ENCODE data around the gene CT45A1.
"Not testable (repeated sequence)": the region's sequence is repeated elsewhere in the genome, so short reads cannot be mapped to it uniquely, and the experiment has no call there.

The CT45A1 gene, protein sequence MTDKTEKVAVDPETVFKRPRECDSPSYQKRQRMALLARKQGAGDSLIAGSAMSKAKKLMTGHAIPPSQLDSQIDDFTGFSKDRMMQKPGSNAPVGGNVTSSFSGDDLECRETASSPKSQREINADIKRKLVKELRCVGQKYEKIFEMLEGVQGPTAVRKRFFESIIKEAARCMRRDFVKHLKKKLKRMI

DNA sequence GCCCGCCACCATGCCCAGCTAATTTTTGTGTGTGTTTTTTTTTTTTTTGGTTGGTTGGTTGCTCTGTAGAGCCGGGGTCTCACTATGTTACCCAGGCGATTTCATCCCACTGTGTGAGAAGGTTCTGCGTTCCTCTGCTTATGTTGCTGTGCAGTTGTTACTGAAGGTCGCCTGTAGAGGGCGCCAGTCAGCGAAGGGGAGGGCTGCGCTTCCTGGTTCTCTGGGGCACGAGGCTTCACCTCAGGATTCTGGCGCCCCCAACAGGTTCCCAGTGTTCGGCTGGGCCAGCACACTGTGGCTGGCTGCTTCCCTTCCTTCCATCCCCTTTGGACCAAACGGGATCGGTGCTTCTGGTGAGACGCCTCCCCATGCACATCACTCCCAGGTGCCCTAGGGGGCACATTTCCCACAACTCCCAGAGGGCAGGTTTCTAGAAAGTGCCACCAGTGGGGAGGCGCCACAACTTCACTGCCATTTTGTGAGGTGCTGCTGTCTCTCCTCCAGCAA lies at the start of gene CT45A1:
Gene CT45A1, plus strand, starts transcription at position 457 of the 507 bp plus-strand sequence. CDS start 5,302 bp downstream, outside the sequence.
- not testable (repeated sequence) for H3K9ac ChIP-seq (ENCODE audit: low read length); H3K4me1 ChIP-seq (ENCODE audit: insufficient read depth, low read length); H3K27ac ChIP-seq (ENCODE audit: low read depth, low read length); H3K36me3 ChIP-seq (ENCODE audit: insufficient read depth, low read length); H3K9me3 ChIP-seq (ENCODE audit: low read length); H3K4me3 ChIP-seq (ENCODE audit: low read depth in 1 of 2, low read length in 2 of 2); H3K27me3 ChIP-seq (ENCODE audit: control insufficient read depth in 1 of 2, insufficient read depth in 2 of 2, low read length in 2 of 2)

DNA sequence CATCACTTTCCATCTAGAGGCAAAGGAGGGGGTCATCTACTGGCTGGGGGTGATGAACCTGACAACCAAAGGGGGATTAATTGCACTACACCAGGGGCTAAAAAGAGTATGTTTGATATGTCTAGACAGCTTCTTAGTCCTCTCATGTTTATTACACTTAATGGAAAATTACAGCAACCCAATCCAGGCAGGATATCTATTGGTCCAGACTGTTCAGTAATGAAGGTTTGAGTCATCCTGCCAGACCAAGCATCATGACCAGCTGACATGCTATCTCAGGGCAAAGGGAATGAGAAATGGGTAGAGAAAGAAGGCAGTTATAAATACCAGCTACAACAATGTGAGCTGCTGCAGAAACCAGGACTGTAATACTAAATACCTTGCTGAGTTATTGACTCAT lies 40.5 kb upstream of the CT45A1 start:
- H3K9ac ChIP-seq (ENCODE audit: low read length); H3K9me3 ChIP-seq (ENCODE audit: low read length); H3K36me3 ChIP-seq (ENCODE audit: insufficient read depth, low read length); H3K4me1 ChIP-seq (ENCODE audit: insufficient read depth, low read length); H3K27me3 ChIP-seq (ENCODE audit: control insufficient read depth in 1 of 2, insufficient read depth in 2 of 2, low read length in 2 of 2); H3K27ac ChIP-seq (ENCODE audit: low read depth, low read length); H3K4me3 ChIP-seq (ENCODE audit: low read depth in 1 of 2, low read length in 2 of 2): not testable (repeated sequence)

DNA sequence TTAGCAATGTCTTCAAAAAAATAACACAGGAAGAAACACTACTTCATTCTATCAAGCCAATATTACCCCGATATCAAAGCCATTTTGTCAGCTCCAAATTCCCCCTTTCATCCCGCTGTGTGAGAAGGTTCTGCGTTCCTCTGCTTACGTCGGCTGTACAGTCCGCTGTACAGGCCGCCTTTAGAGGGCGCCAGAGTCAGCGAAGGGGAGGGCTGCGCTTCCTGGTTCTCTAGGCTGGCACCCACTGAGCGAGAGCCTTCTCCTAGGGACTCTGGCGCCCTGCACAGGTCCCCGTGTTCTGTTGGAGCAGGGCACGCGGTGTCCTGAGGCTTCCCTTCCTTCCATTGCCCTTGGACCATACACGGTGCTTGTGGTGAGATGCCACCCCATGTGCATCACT lies 25.3 kb upstream of the CT45A1 start:
- Histone ChIP-seq H3K9me3 (ENCODE audit: low read length) (peaks cover 4% of the 10 kb centered on the region), H3K27ac (ENCODE audit: low read depth, low read length) (no peak overlapping the region), H3K4me3 (ENCODE audit: low read depth in 1 of 2, low read length in 2 of 2) (no peak overlapping the region), H3K4me1 (ENCODE audit: insufficient read depth, low read length) (no peaks in the 10 kb centered on the region), H3K9ac (ENCODE audit: low read length) (no peak overlapping the region), H3K27me3 (ENCODE audit: control insufficient read depth in 1 of 2, insufficient read depth in 2 of 2, low read length in 2 of 2) (no peaks in the 10 kb centered on the region), H3K36me3 (ENCODE audit: insufficient read depth, low read length) (no peaks in the 10 kb centered on the region)

DNA sequence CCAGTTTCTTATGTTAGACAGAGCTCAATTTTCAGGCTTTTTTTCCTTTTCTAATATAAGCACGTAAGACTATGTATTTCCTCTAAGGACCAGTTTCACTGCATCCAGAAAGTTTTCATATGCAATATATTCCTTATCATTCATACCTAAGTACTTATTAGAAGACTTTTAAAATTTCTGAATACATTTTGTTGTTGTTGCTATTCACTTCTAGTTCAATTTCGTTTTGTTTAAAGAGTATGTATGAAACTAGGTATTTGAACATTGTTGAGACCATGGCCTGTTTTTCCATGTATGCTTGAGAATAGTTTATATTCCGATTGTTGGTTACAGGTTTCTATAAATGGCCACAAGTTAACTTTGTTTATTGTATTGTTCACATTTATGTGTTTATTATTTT lies 18.0 kb upstream of the CT45A1 start:
- no peaks in the 10 kb centered on the region for H3K36me3 ChIP-seq (ENCODE audit: insufficient read depth, low read length)
- peaks cover 0 to 4% of the 10 kb centered on the region in 2 donors for H3K27me3 ChIP-seq (ENCODE audit: control insufficient read depth in 1 of 2, insufficient read depth in 2 of 2, low read length in 2 of 2)
- no peaks in the 10 kb centered on the region for H3K9me3 ChIP-seq (ENCODE audit: low read length)
- H3K27ac ChIP-seq (ENCODE audit: low read depth, low read length), result no peak overlapping the region
- no peak overlapping the region for H3K9ac ChIP-seq (ENCODE audit: low read length)
- no peak overlapping the region for H3K4me3 ChIP-seq (ENCODE audit: low read depth in 1 of 2, low read length in 2 of 2)
- H3K4me1 ChIP-seq (ENCODE audit: insufficient read depth, low read length), result no peaks in the 10 kb centered on the region

DNA sequence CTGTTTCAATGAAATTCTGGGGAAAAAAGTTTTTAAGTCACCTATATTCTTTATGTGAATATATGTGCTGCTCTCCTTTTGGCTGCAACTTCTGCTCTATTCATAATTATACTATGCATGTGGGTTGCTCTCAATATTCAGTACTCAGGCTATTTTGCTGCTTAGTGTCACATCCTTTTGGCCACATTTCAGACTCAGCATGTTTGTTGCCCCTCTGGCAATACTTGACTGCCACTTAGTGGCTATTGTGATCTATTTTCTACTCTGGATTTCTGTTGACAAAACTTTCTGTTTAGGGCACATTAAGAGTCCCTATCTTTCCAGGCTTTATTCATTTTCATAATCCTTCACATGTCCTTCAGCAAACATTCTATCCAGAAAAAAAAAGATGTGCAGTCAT lies 15.8 kb upstream of the CT45A1 start:
- Histone ChIP-seq H3K4me3 (ENCODE audit: low read depth in 1 of 2, low read length in 2 of 2) (no peak overlapping the region), H3K4me1 (ENCODE audit: insufficient read depth, low read length) (no peaks in the 10 kb centered on the region), H3K27me3 (ENCODE audit: control insufficient read depth in 1 of 2, insufficient read depth in 2 of 2, low read length in 2 of 2) (peaks cover 0 to 4% of the 10 kb centered on the region in 2 donors), H3K36me3 (ENCODE audit: insufficient read depth, low read length) (no peaks in the 10 kb centered on the region), H3K9me3 (ENCODE audit: low read length) (no peaks in the 10 kb centered on the region), H3K9ac (ENCODE audit: low read length) (no peak overlapping the region), H3K27ac (ENCODE audit: low read depth, low read length) (no peak overlapping the region)

DNA sequence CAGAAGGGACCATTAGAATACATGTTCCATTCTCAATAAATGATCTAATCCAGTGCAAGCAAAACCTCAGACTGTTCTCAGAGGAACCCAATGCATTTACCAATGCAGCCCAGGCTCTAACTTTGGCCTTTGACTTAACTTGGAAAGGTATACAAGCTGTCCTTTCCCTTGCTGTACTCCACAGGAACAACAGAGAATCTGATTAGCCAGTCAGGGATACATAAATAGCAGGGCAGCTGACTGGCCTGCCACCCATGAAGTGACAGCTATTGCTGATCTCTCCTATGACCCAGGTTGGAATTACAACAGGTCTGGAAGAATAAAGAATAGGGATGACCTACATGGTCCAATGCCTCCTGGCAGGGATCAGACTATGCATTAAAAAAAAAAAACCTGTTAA lies 14.5 kb upstream of the CT45A1 start:
- Histone ChIP-seq H3K4me1 (ENCODE audit: insufficient read depth, low read length) (no peaks in the 10 kb centered on the region), H3K27me3 (ENCODE audit: control insufficient read depth in 1 of 2, insufficient read depth in 2 of 2, low read length in 2 of 2) (no peaks in the 10 kb centered on the region), H3K9me3 (ENCODE audit: low read length) (no peaks in the 10 kb centered on the region), H3K27ac (ENCODE audit: low read depth, low read length) (no peak overlapping the region), H3K36me3 (ENCODE audit: insufficient read depth, low read length) (no peaks in the 10 kb centered on the region), H3K4me3 (ENCODE audit: low read depth in 1 of 2, low read length in 2 of 2) (no peak overlapping the region), H3K9ac (ENCODE audit: low read length) (no peak overlapping the region)

DNA sequence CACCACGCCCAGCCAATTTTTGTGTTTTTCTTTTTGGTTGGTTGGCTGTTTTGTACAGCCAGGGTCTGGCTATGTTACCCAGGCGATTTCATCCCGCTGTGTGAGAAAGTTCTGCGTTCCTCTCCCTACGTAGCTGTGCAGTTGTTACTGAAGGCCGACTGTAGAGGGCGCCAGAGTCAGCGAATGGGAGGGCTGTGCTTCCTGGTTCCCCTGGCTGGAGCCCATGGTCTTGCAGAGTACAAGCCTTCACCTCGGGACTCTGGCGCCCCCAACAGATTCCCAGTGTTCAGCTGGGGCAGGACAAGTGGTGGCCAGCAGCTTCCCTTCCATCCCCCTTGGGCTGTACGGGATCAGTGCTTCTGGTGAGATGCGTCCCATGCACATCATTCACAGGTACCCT lies 5.6 kb upstream of the CT45A1 start:
- Histone ChIP-seq H3K27me3 (ENCODE audit: control insufficient read depth in 1 of 2, insufficient read depth in 2 of 2, low read length in 2 of 2) (no peaks in the 10 kb centered on the region), H3K4me1 (ENCODE audit: insufficient read depth, low read length) (no peaks in the 10 kb centered on the region), H3K27ac (ENCODE audit: low read depth, low read length) (no peak overlapping the region), H3K9ac (ENCODE audit: low read length) (no peak overlapping the region), H3K4me3 (ENCODE audit: low read depth in 1 of 2, low read length in 2 of 2) (no peak overlapping the region), H3K9me3 (ENCODE audit: low read length) (no peaks in the 10 kb centered on the region), H3K36me3 (ENCODE audit: insufficient read depth, low read length) (no peaks in the 10 kb centered on the region)

DNA sequence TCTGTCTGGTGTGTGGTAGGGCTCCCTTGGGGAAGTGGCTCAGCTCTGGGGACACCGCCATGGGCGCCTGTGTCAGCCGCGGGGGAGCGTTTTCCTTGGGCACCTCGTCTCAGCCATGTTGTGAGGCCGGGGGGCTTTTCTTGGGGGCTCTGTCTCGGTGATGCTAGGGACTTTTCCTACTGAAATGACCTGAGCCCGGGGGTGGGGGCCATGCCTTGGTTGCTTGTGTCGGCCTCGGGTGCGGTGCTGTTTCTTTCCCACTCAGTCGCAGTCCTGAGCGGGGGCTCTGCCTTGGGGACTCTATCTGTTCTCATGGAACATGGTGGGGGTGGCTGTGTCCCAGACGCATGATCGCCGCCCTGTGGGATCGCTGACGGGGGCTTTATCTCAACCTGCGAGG lies 356 bp downstream of the CT45A1 start:
- no peak overlapping the region for H3K9ac ChIP-seq (ENCODE audit: low read length)
- H3K27me3 ChIP-seq (ENCODE audit: control insufficient read depth in 1 of 2, insufficient read depth in 2 of 2, low read length in 2 of 2), result no peaks in the 10 kb centered on the region
- H3K9me3 ChIP-seq (ENCODE audit: low read length), result no peaks in the 10 kb centered on the region
- no peaks in the 10 kb centered on the region for H3K4me1 ChIP-seq (ENCODE audit: insufficient read depth, low read length)
- H3K27ac ChIP-seq (ENCODE audit: low read depth, low read length), result no peak overlapping the region
- H3K4me3 ChIP-seq (ENCODE audit: low read depth in 1 of 2, low read length in 2 of 2), result no peak overlapping the region
- H3K36me3 ChIP-seq (ENCODE audit: insufficient read depth, low read length), result no peaks in the 10 kb centered on the region

DNA sequence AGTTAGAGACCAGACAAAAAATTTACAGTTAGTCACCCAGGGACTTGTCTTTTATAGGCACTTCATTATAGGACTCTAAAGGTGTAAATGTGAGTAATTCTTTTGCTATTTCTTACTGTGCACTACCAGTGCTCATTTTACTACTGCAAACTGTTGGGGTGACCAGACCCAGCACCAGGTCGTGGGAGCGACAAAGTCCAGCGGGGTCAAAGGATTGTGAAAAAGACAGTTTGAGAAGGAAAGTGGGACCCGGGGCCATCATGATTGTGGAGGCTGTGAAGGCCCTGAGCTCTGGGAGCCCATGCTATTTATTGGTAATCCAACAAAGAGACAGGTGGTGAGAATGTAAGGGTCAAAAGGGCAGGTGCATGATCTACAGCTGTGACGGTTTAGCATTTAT lies 21.2 kb downstream of the CT45A1 start:
- not testable (repeated sequence) for H3K9me3 ChIP-seq (ENCODE audit: low read length)

DNA sequence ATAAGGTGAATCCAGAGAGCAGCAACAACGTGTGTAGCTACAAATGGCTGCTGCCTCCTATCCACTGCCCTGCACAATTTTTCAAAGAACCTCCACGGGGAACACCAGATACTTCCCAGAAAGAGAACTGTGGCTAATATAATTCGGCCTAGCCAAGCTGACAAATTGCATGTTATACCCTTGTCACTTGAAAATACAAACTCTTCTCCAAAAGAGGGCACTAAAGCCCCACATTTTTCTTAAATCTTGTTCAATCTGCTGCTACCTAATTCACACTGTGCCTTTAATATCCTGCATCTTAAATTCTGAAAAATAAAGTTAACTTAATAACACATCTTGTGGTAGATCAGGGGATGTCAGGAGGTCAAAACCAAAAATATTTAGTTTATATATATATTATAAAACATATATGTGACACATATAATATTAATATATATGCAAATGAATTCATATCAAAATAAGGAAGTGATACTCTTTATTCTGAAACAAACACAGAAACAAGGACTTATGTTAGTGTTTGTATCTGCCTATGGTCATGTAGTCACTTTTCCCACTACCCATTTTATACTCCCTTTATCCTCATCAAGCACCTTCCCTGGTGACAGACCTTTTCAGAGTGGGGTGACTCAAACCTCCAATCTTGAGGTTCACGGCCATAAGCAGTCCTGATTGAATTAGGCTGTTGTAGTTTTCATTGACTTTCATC lies 24.1 kb downstream of the CT45A1 start:
- H3K9ac ChIP-seq (ENCODE audit: low read length), result no peak overlapping the region
- H3K9me3 ChIP-seq (ENCODE audit: low read length), result no peaks in the 10 kb centered on the region

More for the DNA sequence above, 21.2 kb downstream of the CT45A1 start:
- H3K4me1 ChIP-seq (ENCODE audit: insufficient read depth, low read length); H3K27me3 ChIP-seq (ENCODE audit: control insufficient read depth in 1 of 2, insufficient read depth in 2 of 2, low read length in 2 of 2); H3K27ac ChIP-seq (ENCODE audit: low read depth, low read length); H3K36me3 ChIP-seq (ENCODE audit: insufficient read depth, low read length); H3K9ac ChIP-seq (ENCODE audit: low read length); H3K4me3 ChIP-seq (ENCODE audit: low read depth in 1 of 2, low read length in 2 of 2): not testable (repeated sequence)

DNA sequence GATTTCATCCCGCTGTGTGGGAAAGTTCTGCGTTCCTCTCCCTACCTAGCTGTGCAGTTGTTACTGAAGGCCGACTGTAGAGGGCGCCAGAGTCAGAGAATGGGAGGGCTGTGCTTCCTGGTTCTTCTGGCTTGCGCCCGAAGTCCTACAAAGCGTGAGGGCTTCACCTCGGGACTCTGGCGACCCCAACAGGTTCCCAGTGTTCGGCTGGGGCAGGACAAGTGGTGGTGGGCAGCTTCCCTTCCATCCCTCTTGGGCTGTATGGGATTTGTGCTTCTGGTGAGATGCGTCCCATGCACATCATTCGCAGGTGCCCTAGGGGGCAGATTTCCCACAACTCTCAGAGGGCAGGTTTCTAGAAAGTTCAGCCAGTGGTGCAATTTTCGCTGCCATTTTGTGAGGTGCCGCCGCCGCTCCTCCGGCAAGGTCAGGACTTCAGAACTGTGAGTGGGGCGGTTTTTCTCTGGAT lies 27.3 kb downstream of the CT45A1 start:
- H3K4me3 ChIP-seq (ENCODE audit: low read depth in 1 of 2, low read length in 2 of 2), result no peak overlapping the region
- H3K27ac ChIP-seq (ENCODE audit: low read depth, low read length), result no peak overlapping the region
- no peaks in the 10 kb centered on the region for H3K36me3 ChIP-seq (ENCODE audit: insufficient read depth, low read length)
- H3K4me1 ChIP-seq (ENCODE audit: insufficient read depth, low read length), result no peaks in the 10 kb centered on the region
- no peak overlapping the region for H3K9ac ChIP-seq (ENCODE audit: low read length)
- H3K27me3 ChIP-seq (ENCODE audit: control insufficient read depth in 1 of 2, insufficient read depth in 2 of 2, low read length in 2 of 2), result no peaks in the 10 kb centered on the region
- no peaks in the 10 kb centered on the region for H3K9me3 ChIP-seq (ENCODE audit: low read length)

More for the DNA sequence above, 24.1 kb downstream of the CT45A1 start:
- Histone ChIP-seq H3K4me1 (ENCODE audit: insufficient read depth, low read length) (no peaks in the 10 kb centered on the region), H3K36me3 (ENCODE audit: insufficient read depth, low read length) (no peaks in the 10 kb centered on the region), H3K27me3 (ENCODE audit: control insufficient read depth in 1 of 2, insufficient read depth in 2 of 2, low read length in 2 of 2) (no peaks in the 10 kb centered on the region), H3K4me3 (ENCODE audit: low read depth in 1 of 2, low read length in 2 of 2) (no peak overlapping the region), H3K27ac (ENCODE audit: low read depth, low read length) (no peak overlapping the region)
